Hepatocyte (in vitro differentiated cells): Measurements from ENCODE around the gene BMAL1.

ENCODE experiments used
- CTCF ChIP-seq: fragments of 200-600 bp; sonication (generic); IDR thresholded peaks from 2 replicates; pipeline ENCODE4 v1.5.1; 2016; ENCODE audit warnings: antibody characterized with exemption, mild to moderate bottlenecking; ENCODE audit not compliant: poor library complexity
- EZH2 ChIP-seq: fragments of 200-600 bp; sonication (generic); IDR thresholded peaks from 2 replicates; pipeline ENCODE4 v1.6.1; 2016; ENCODE audit warnings: antibody characterized with exemption, mild to moderate bottlenecking, borderline replicate concordance

GRCh38 chr11:13294178-13294577 lies 16.6 kb downstream of the BMAL1 start:
- TF ChIP-seq EZH2: no peak
- no peak for TF ChIP-seq CTCF
